ENCODE results near the gene STXBP2. TPM values are rescaled to one million over a fixed set of nuclear protein-coding genes. Genes with fewer than 3 reads are reported as not detected.
A peak's percentile ranks its signal among the peaks of the same experiment; 100 is the strongest.

STXBP2 gene
- total RNA-seq, 1 experiment from 2014 or later = 0.12 TPM

- DNase-seq (ENCODE audit: low spot score) = no peak
These were observed 13.2 kb downstream of the STXBP2 start for GRCh38 chr19:7650148-7650547.

GRCh38 chr19:7652061-7652641 lies 15.2 kb downstream of the STXBP2 start:
- peak; percentile 49 for DNase-seq (ENCODE audit: low spot score)

GRCh38 chr19:7654401-7654800 lies 17.5 kb downstream of the STXBP2 start:
- DNase-seq (ENCODE audit: low spot score) = no peak

- DNase-seq (ENCODE audit: low spot score) = no peak
These were observed 18.7 kb downstream of the STXBP2 start for GRCh38 chr19:7655581-7655980.

- no peak for DNase-seq (ENCODE audit: low spot score)
These were observed 20.3 kb downstream of the STXBP2 start for GRCh38 chr19:7657131-7657751.

GRCh38 chr19:7658219-7658686 lies 21.3 kb downstream of the STXBP2 start:
- DNase-seq (ENCODE audit: low spot score) = peak; percentile 16

- DNase-seq (ENCODE audit: low spot score) = no peak
These were observed 25.0 kb downstream of the STXBP2 start for GRCh38 chr19:7661744-7662538.

GRCh38 chr19:7662657-7663056 lies 25.7 kb downstream of the STXBP2 start:
- DNase-seq (ENCODE audit: low spot score) = no peak

- DNase-seq (ENCODE audit: low spot score) = no peak
These were observed 26.8 kb downstream of the STXBP2 start for GRCh38 chr19:7663706-7664105.

- DNase-seq (ENCODE audit: low spot score) = no peak
These were observed 28.2 kb downstream of the STXBP2 start for GRCh38 chr19:7665076-7665475.

GRCh38 chr19:7668842-7669241 lies 31.9 kb downstream of the STXBP2 start, which contains the start of gene RETN:
TSS of gene RETN (plus strand) at chr19:7669049. CDS start at chr19:7669327, 278 bp downstream.
- DNase-seq (ENCODE audit: low spot score) = no peak

GRCh38 chr19:7669641-7670040 lies 32.7 kb downstream of the STXBP2 start:
- no peak for DNase-seq (ENCODE audit: low spot score)

GRCh38 chr19:7670150-7670783 lies 33.4 kb downstream of the STXBP2 start:
- DNase-seq (ENCODE audit: low spot score) = no peak

GRCh38 chr19:7670790-7671189 lies 33.9 kb downstream of the STXBP2 start:
- DNase-seq (ENCODE audit: low spot score) = no peak

GRCh38 chr19:7672522-7672921 lies 35.6 kb downstream of the STXBP2 start:
- DNase-seq (ENCODE audit: low spot score) = no peak

- DNase-seq (ENCODE audit: low spot score) = peak; percentile 60
These were observed 37.4 kb downstream of the STXBP2 start for GRCh38 chr19:7674010-7675005.

- DNase-seq (ENCODE audit: low spot score) = no peak
These were observed 39.5 kb downstream of the STXBP2 start for GRCh38 chr19:7676376-7676775.

GRCh38 chr19:7676854-7677253 lies 39.9 kb downstream of the STXBP2 start, which contains the start of gene MCEMP1:
TSS of gene MCEMP1 (plus strand) at chr19:7677090. CDS start at chr19:7677121, 31 bp downstream.
- DNase-seq (ENCODE audit: low spot score) = no peak

- no peak for DNase-seq (ENCODE audit: low spot score)
These were observed 40.9 kb downstream of the STXBP2 start for GRCh38 chr19:7677669-7678311.

Data from A172 (cell line).